IPS-15b (cell line): ENCODE results near the gene DMAP1.
"Not testable (repeated sequence)": the region's sequence is repeated elsewhere in the genome, so short reads cannot be mapped to it uniquely, and the experiment has no call there.

ENCODE experiments used
- H3K27me3 ChIP-seq: one replicate; pipeline ENCODE4 v1.6.1; 2013; ENCODE audit warnings: low read length; ENCODE audit not compliant: control insufficient read depth, insufficient read depth
- H3K36me3 ChIP-seq: one replicate; pipeline ENCODE4 v1.6.1; 2013; ENCODE audit warnings: low read length; ENCODE audit not compliant: control insufficient read depth, insufficient read depth
- H3K4me1 ChIP-seq: one replicate; pipeline ENCODE4 v1.6.1; 2013; ENCODE audit warnings: mild to moderate bottlenecking, low read length; ENCODE audit not compliant: control insufficient read depth, insufficient read depth
- H3K4me3 ChIP-seq: one replicate; pipeline ENCODE4 v1.5.1; 2013; ENCODE audit warnings: low read depth, low read length
- H3K9ac ChIP-seq: one replicate; pipeline ENCODE4 v1.6.1; 2013; ENCODE audit warnings: low read depth, mild to moderate bottlenecking, low read length
- H3K9me3 ChIP-seq: one replicate; pipeline ENCODE4 v1.6.1; 2013; ENCODE audit warnings: mild to moderate bottlenecking, low read length; ENCODE audit not compliant: control insufficient read depth, insufficient read depth

Gene DMAP1

DNA sequence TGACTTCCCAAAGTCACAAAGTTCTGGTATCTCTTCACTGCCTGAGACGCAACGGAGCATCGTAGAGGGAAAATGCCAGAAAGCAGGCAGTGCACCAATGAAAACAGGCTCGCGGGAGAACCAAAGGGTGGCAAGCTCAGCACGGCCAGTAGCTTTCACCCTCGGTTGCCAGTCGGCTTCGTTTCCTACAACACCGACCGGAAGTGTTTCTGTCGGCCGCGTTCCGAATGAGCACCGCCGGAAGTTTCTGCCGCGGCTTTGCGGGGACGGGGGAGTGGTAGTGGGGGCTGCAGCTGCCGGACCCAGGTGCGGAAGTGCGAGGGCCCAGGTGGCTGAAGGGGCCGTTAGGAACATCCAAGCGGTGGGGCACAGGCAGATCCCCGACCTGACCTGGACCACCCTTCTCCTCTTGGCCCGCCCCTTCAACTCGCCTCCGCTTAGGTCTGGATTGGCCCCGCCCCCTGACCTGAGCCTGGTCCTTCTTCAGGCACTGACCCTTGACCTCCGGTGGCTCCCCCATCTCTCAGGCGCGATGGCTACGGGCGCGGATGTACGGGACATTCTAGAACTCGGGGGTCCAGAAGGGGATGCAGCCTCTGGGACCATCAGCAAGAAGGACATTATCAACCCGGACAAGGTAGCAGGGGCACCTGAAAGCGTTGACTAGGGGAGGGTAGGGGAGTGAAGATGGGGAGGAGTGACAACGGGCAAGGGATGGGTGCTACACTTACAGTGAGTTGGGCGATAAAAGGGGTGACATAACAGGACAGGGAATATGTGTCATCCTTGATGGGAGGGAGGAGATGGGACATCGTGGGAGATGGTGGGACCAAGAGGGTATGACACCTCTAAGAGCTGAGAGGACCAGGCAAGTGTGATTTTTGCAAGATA is at the start of gene DMAP1:
Gene DMAP1, plus strand, starts transcription at position 250 of the 891 bp plus-strand sequence. Its CDS starts 283 bp downstream, at position 533.
- H3K36me3 ChIP-seq = peaks cover 19% of the 10 kb centered on the region
- no peaks in the 10 kb centered on the region for H3K9me3 ChIP-seq
- peak within 1 kb of the TSS; percentile 63 for H3K9ac ChIP-seq
- H3K27me3 ChIP-seq = no peaks in the 10 kb centered on the region
- peak within 1 kb of the TSS; percentile 92 for H3K4me3 ChIP-seq
- peaks cover 5% of the 10 kb centered on the region for H3K4me1 ChIP-seq

- Histone ChIP-seq H3K9me3 (no peaks in the 10 kb centered on the region), H3K36me3 (no peaks in the 10 kb centered on the region), H3K4me3 (no peak overlapping the region), H3K27me3 (no peaks in the 10 kb centered on the region), H3K9ac (no peak overlapping the region), H3K4me1 (no peaks in the 10 kb centered on the region)
Observed at GRCh38 chr1:44168520-44169098, 44.7 kb upstream of the DMAP1 start.

- Histone ChIP-seq H3K4me1 (no peaks in the 10 kb centered on the region), H3K9me3 (peaks cover 2% of the 10 kb centered on the region), H3K4me3 (no peak overlapping the region), H3K27me3 (no peaks in the 10 kb centered on the region), H3K9ac (no peak overlapping the region), H3K36me3 (no peaks in the 10 kb centered on the region)
Observed at GRCh38 chr1:44170281-44170823, 42.9 kb upstream of the DMAP1 start.

GRCh38 chr1:44174630-44175029 is 38.6 kb upstream of the DMAP1 start:
- H3K9me3 ChIP-seq = peaks cover 2% of the 10 kb centered on the region
- no peaks in the 10 kb centered on the region for H3K4me1 ChIP-seq
- H3K36me3 ChIP-seq = no peaks in the 10 kb centered on the region
- no peaks in the 10 kb centered on the region for H3K27me3 ChIP-seq
- H3K4me3 ChIP-seq = no peak overlapping the region
- H3K9ac ChIP-seq = no peak overlapping the region

GRCh38 chr1:44200336-44200735 is 12.9 kb upstream of the DMAP1 start:
- no peaks in the 10 kb centered on the region for H3K36me3 ChIP-seq
- H3K9me3 ChIP-seq = no peaks in the 10 kb centered on the region
- no peak overlapping the region for H3K9ac ChIP-seq
- no peak overlapping the region for H3K4me3 ChIP-seq
- H3K27me3 ChIP-seq = no peaks in the 10 kb centered on the region
- no peaks in the 10 kb centered on the region for H3K4me1 ChIP-seq

DNA sequence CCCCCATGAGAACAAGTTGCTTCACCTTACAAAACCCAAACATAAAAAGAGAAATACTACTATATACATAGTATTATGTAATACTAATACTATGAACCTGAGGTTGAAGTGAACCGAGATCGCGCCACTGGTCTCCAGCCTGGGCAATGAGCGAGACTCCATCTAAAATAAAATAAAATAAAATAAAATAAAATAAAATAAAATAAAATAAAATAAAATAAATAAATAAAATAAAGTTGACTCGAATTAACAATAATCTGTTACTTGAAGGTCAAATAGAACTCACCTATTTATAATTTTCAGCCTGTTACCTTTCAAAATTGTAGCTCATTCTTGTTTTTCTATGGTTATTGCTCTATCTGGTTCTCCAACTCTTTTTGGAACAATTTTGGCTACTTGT is 6.7 kb upstream of the DMAP1 start:
- H3K27me3 ChIP-seq, H3K9me3 ChIP-seq, H3K36me3 ChIP-seq, H3K9ac ChIP-seq, H3K4me1 ChIP-seq, H3K4me3 ChIP-seq: not testable (repeated sequence)

DNA sequence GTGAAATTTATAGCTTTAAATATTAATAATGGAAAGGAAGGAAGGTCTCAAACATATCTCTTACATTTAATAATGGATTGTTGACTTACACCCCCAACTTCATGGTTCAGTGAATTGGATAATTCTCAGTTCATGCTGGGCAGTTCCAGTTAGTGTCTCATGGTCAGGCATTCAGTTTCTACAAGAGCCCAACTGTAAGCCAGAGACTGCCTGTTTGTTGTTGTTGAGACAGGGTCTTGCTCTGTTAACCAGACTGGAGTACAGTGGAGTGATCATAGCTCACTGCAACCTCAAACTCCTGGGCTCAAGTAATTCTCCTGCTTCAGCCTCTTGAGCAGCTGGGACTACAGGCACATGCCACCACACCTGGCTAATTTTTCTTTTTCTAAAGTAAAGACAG is 5.0 kb upstream of the DMAP1 start:
- H3K27me3 ChIP-seq = no peaks in the 10 kb centered on the region
- no peaks in the 10 kb centered on the region for H3K36me3 ChIP-seq
- H3K9ac ChIP-seq = no peak overlapping the region
- H3K4me1 ChIP-seq = peaks cover 3% of the 10 kb centered on the region
- no peak overlapping the region for H3K4me3 ChIP-seq
- H3K9me3 ChIP-seq = no peaks in the 10 kb centered on the region

- Histone ChIP-seq H3K9me3 (no peaks in the 10 kb centered on the region), H3K36me3 (peaks cover 9% of the 10 kb centered on the region), H3K4me3 (no peak overlapping the region), H3K9ac (no peak overlapping the region), H3K4me1 (peaks cover 5% of the 10 kb centered on the region), H3K27me3 (no peaks in the 10 kb centered on the region)
Observed at GRCh38 chr1:44210595-44210994, 2.7 kb upstream of the DMAP1 start.

- no peak overlapping the region for H3K9ac ChIP-seq
- peaks cover 12% of the 10 kb centered on the region for H3K36me3 ChIP-seq
- H3K4me3 ChIP-seq = peak overlapping the region; percentile 92
- H3K27me3 ChIP-seq = no peaks in the 10 kb centered on the region
- H3K4me1 ChIP-seq = peaks cover 5% of the 10 kb centered on the region
- no peaks in the 10 kb centered on the region for H3K9me3 ChIP-seq
Observed at GRCh38 chr1:44212355-44213221, 683 bp upstream of the DMAP1 start.

DNA sequence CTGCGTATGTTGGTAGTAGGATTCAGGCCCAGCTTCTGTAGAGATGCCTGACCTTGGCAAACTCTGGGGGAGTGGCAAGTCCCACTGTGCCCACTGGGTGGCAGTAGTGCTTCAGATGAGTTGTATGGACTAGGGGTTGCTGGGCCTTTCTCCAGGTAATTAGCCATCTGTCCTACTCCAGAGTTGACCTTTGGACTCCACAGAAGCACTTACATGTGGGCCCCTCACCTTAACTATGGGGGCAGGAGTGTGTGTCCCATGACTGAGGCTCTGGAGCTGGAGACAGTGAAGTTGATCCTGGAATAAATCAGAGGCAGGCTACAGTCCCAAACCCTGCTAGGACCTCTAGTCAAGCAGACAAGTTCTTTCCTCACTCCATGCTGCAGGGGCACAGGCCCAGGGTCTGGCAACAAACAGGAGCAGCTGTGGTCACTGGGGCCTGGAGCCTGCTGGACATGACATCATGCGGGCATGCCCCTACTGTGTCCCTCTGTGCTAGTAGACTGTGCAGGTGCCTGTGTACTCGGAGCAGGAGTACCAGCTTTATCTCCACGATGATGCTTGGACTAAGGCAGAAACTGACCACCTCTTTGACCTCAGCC is 4.6 kb downstream of the DMAP1 start:
- H3K27me3 ChIP-seq = no peaks in the 10 kb centered on the region
- no peaks in the 10 kb centered on the region for H3K9me3 ChIP-seq
- H3K4me1 ChIP-seq = peaks cover 2% of the 10 kb centered on the region
- H3K9ac ChIP-seq = no peak overlapping the region
- H3K4me3 ChIP-seq = no peak overlapping the region
- H3K36me3 ChIP-seq = peaks cover 50% of the 10 kb centered on the region
